ENCODE data around the gene CLEC4A.

DNA sequence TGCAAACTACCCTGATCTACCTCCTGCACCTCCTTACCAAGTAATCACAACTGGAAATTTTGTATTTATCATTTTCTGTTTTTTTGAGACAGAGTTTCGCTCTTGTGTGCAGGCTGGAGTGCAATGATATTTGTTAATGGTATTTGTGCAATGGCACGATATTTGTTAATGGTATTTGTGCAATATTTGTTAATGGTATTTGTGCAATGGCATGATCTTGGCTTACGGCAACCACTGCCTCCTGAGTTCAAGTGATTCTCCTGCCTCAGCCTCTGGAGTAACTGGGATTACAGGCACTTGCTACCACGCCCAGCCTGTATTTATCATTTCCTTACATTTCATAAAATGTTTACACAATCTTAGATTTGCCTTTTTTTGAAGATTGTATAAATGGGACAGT lies 47.1 kb upstream of the CLEC4A start:
- TF ChIP-seq, protein P1, sequence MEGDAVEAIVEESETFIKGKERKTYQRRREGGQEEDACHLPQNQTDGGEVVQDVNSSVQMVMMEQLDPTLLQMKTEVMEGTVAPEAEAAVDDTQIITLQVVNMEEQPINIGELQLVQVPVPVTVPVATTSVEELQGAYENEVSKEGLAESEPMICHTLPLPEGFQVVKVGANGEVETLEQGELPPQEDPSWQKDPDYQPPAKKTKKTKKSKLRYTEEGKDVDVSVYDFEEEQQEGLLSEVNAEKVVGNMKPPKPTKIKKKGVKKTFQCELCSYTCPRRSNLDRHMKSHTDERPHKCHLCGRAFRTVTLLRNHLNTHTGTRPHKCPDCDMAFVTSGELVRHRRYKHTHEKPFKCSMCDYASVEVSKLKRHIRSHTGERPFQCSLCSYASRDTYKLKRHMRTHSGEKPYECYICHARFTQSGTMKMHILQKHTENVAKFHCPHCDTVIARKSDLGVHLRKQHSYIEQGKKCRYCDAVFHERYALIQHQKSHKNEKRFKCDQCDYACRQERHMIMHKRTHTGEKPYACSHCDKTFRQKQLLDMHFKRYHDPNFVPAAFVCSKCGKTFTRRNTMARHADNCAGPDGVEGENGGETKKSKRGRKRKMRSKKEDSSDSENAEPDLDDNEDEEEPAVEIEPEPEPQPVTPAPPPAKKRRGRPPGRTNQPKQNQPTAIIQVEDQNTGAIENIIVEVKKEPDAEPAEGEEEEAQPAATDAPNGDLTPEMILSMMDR (IDR thresholded peaks at IDR 0.05) = no peak
- no peak for TF ChIP-seq POLR2A (IDR thresholded peaks at IDR 0.05)
